ENCODE measurements around the gene MMP2.

The MMP2 gene

GRCh38 chr16:55534756-55535155, 55.8 kb downstream of the MMP2 start:
- Histone ChIP-seq H3K4me3 (ENCODE audit: insufficient read depth, low read depth, low read length, poor library complexity, severe bottlenecking) (no peak overlapping the region), H3K9me3 (ENCODE audit: control insufficient read depth, low read length) (no peaks in the 10 kb centered on the region), H3K27ac (ENCODE audit: insufficient read depth, low read length, poor library complexity, severe bottlenecking) (no peak overlapping the region), H3K27me3 (replicated peaks; ENCODE audit: control insufficient read depth, insufficient read depth, low read length, poor library complexity, severe bottlenecking) (no peaks in the 10 kb centered on the region), H3K4me1 (ENCODE audit: control insufficient read depth, insufficient read depth, low read length, poor library complexity, severe bottlenecking) (no peaks in the 10 kb centered on the region), H3K36me3 (ENCODE audit: control insufficient read depth, insufficient read depth, low read length) (no peaks in the 10 kb centered on the region)
- DNase-seq = no peak

DNA sequence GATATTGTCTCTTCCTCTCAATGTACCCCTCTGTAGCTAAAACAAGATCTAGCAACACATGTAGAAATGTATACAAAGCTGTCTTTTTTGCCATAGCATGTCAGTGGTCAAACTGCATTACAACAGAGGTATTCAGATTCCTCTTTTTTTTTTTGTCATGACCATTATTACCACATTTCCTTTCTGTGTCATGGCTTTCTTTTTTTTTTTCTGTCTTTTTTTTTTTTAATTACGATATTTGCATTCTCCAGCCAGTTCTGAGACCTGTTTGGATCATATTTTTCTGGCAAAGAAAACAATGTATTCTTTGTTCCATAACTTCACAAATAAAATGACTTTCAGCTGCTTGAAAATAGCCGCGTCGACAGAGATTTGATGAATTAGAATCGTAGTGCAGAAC, 60.1 kb downstream of the MMP2 start:
- no peaks in the 10 kb centered on the region for H3K27me3 ChIP-seq (replicated peaks; ENCODE audit: control insufficient read depth, insufficient read depth, low read length, poor library complexity, severe bottlenecking)
- DNase-seq = no peak
- no peak overlapping the region for H3K4me3 ChIP-seq (ENCODE audit: insufficient read depth, low read depth, low read length, poor library complexity, severe bottlenecking)
- H3K4me1 ChIP-seq (ENCODE audit: control insufficient read depth, insufficient read depth, low read length, poor library complexity, severe bottlenecking) = no peaks in the 10 kb centered on the region
- no peaks in the 10 kb centered on the region for H3K9me3 ChIP-seq (ENCODE audit: control insufficient read depth, low read length)
- no peaks in the 10 kb centered on the region for H3K36me3 ChIP-seq (ENCODE audit: control insufficient read depth, insufficient read depth, low read length)
- no peak overlapping the region for H3K27ac ChIP-seq (ENCODE audit: insufficient read depth, low read length, poor library complexity, severe bottlenecking)

GRCh38 chr16:55539488-55539887, 60.5 kb downstream of the MMP2 start:
- Histone ChIP-seq H3K36me3 (ENCODE audit: control insufficient read depth, insufficient read depth, low read length) (no peaks in the 10 kb centered on the region), H3K4me3 (ENCODE audit: insufficient read depth, low read depth, low read length, poor library complexity, severe bottlenecking) (no peak overlapping the region), H3K27me3 (replicated peaks; ENCODE audit: control insufficient read depth, insufficient read depth, low read length, poor library complexity, severe bottlenecking) (no peaks in the 10 kb centered on the region), H3K4me1 (ENCODE audit: control insufficient read depth, insufficient read depth, low read length, poor library complexity, severe bottlenecking) (no peaks in the 10 kb centered on the region), H3K9me3 (ENCODE audit: control insufficient read depth, low read length) (no peaks in the 10 kb centered on the region), H3K27ac (ENCODE audit: insufficient read depth, low read length, poor library complexity, severe bottlenecking) (no peak overlapping the region)
- DNase-seq = no peak

- Histone ChIP-seq H3K9me3 (ENCODE audit: control insufficient read depth, low read length) (no peaks in the 10 kb centered on the region), H3K27me3 (replicated peaks; ENCODE audit: control insufficient read depth, insufficient read depth, low read length, poor library complexity, severe bottlenecking) (no peaks in the 10 kb centered on the region), H3K36me3 (ENCODE audit: control insufficient read depth, insufficient read depth, low read length) (no peaks in the 10 kb centered on the region), H3K27ac (ENCODE audit: insufficient read depth, low read length, poor library complexity, severe bottlenecking) (no peak overlapping the region), H3K4me3 (ENCODE audit: insufficient read depth, low read depth, low read length, poor library complexity, severe bottlenecking) (no peak overlapping the region), H3K4me1 (ENCODE audit: control insufficient read depth, insufficient read depth, low read length, poor library complexity, severe bottlenecking) (no peaks in the 10 kb centered on the region)
- no peak for DNase-seq
Observed at GRCh38 chr16:55540221-55540620, 61.2 kb downstream of the MMP2 start.

DNA sequence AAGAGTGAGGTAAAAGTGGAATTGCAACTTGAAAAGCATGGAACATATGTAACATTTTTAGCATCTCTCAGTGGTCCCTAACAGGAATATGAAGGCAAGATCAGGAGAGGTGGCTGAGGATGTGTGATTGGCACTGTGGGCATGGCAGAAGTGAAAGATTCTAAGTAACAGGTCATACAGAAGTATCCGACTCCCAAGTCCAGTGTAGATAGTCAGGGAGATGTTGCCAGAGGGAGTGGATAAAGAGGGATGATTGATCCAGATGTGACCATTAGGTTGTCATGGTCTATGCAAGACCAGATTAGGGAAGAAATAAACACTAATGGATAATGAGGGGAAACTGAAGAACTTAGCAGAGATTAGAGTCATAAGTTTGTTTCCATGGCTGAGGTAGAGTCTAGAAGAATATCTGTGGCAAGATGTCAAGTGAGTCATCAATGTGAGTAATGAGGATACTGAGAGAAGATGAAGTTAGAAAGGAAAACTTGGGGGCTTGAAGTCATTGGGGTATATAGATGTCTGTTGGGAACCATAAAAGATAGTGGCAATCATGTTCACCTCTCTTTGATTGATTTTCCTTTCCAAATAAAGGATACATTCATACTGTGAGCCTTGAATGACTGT, 63.6 kb downstream of the MMP2 start:
- DNase-seq = no peak
- Histone ChIP-seq H3K4me3 (ENCODE audit: insufficient read depth, low read depth, low read length, poor library complexity, severe bottlenecking) (no peak overlapping the region), H3K9me3 (ENCODE audit: control insufficient read depth, low read length) (no peaks in the 10 kb centered on the region), H3K4me1 (ENCODE audit: control insufficient read depth, insufficient read depth, low read length, poor library complexity, severe bottlenecking) (no peaks in the 10 kb centered on the region), H3K27me3 (replicated peaks; ENCODE audit: control insufficient read depth, insufficient read depth, low read length, poor library complexity, severe bottlenecking) (no peaks in the 10 kb centered on the region), H3K36me3 (ENCODE audit: control insufficient read depth, insufficient read depth, low read length) (no peaks in the 10 kb centered on the region), H3K27ac (ENCODE audit: insufficient read depth, low read length, poor library complexity, severe bottlenecking) (no peak overlapping the region)

- H3K4me3 ChIP-seq (ENCODE audit: insufficient read depth, low read depth, low read length, poor library complexity, severe bottlenecking) = no peak overlapping the region
- no peaks in the 10 kb centered on the region for H3K27me3 ChIP-seq (replicated peaks; ENCODE audit: control insufficient read depth, insufficient read depth, low read length, poor library complexity, severe bottlenecking)
- no peaks in the 10 kb centered on the region for H3K4me1 ChIP-seq (ENCODE audit: control insufficient read depth, insufficient read depth, low read length, poor library complexity, severe bottlenecking)
- no peaks in the 10 kb centered on the region for H3K9me3 ChIP-seq (ENCODE audit: control insufficient read depth, low read length)
- no peak overlapping the region for H3K27ac ChIP-seq (ENCODE audit: insufficient read depth, low read length, poor library complexity, severe bottlenecking)
- DNase-seq = no peak
- no peaks in the 10 kb centered on the region for H3K36me3 ChIP-seq (ENCODE audit: control insufficient read depth, insufficient read depth, low read length)
Observed at GRCh38 chr16:55543472-55543871, 64.5 kb downstream of the MMP2 start.

DNA sequence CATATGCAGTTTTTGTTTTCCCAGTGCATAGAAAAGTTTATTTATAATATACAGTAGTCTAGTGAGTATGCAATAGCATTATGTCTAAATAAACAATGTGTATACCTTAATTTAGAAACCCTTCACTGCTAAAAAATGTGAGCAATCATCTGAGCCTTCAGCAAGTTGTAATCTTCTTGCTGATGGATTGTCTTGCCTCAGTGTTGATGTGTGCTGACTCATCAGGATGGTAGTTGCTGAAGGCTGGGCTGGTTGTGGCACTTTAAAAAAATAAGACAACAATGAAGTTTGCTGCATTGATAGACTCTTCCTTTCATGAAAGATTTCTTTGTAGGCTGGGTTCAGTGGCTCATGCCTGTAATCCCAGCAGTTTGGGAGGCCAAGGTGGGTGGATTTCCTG, 73.6 kb downstream of the MMP2 start:
- no peak for DNase-seq
- Histone ChIP-seq H3K36me3 (ENCODE audit: control insufficient read depth, insufficient read depth, low read length) (no peaks in the 10 kb centered on the region), H3K27me3 (replicated peaks; ENCODE audit: control insufficient read depth, insufficient read depth, low read length, poor library complexity, severe bottlenecking) (no peaks in the 10 kb centered on the region), H3K9me3 (ENCODE audit: control insufficient read depth, low read length) (no peaks in the 10 kb centered on the region), H3K4me3 (ENCODE audit: insufficient read depth, low read depth, low read length, poor library complexity, severe bottlenecking) (no peak overlapping the region), H3K4me1 (ENCODE audit: control insufficient read depth, insufficient read depth, low read length, poor library complexity, severe bottlenecking) (no peaks in the 10 kb centered on the region), H3K27ac (ENCODE audit: insufficient read depth, low read length, poor library complexity, severe bottlenecking) (no peak overlapping the region)

- no peaks in the 10 kb centered on the region for H3K27me3 ChIP-seq (replicated peaks; ENCODE audit: control insufficient read depth, insufficient read depth, low read length, poor library complexity, severe bottlenecking)
- H3K9me3 ChIP-seq (ENCODE audit: control insufficient read depth, low read length) = no peaks in the 10 kb centered on the region
- no peak overlapping the region for H3K27ac ChIP-seq (ENCODE audit: insufficient read depth, low read length, poor library complexity, severe bottlenecking)
- H3K36me3 ChIP-seq (ENCODE audit: control insufficient read depth, insufficient read depth, low read length) = no peaks in the 10 kb centered on the region
- DNase-seq = no peak
- H3K4me3 ChIP-seq (ENCODE audit: insufficient read depth, low read depth, low read length, poor library complexity, severe bottlenecking) = no peak overlapping the region
- H3K4me1 ChIP-seq (ENCODE audit: control insufficient read depth, insufficient read depth, low read length, poor library complexity, severe bottlenecking) = no peaks in the 10 kb centered on the region
Observed at GRCh38 chr16:55555436-55555835, 76.4 kb downstream of the MMP2 start.

Measured in effector memory CD4-positive, alpha-beta T cell (primary cell).